Fibroblast of skin of back (primary cell): ENCODE measurements around the gene MXI1.

Experiments used
- DNase-seq: peaks from one replicate; pipeline ENCODE4 v3.0.0-alpha.2; 2013

The MXI1 gene

DNA sequence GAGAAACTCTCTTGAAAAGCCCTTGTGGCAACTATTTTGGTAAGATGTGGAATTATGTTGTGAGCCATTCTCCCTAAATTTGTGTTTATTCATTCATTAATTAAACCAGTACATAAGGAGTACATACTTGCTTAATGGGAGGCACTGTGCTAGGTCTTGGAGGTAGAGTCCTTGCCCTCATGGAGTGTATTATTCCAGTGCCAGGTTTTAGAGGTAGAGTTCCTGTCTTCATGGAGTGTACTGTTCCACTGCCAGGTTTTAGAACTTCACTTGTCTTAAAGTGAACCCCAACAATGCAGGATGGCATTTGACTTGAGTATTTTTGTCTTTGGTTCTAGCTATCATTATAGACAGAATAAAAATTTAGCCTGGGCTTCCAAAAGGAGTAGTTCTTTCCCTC lies 8.8 kb downstream of the MXI1 start:
- DNase-seq: no peak

- no peak for DNase-seq
These were observed 9.7 kb downstream of the MXI1 start for GRCh38 chr10:110216942-110217661.

DNA sequence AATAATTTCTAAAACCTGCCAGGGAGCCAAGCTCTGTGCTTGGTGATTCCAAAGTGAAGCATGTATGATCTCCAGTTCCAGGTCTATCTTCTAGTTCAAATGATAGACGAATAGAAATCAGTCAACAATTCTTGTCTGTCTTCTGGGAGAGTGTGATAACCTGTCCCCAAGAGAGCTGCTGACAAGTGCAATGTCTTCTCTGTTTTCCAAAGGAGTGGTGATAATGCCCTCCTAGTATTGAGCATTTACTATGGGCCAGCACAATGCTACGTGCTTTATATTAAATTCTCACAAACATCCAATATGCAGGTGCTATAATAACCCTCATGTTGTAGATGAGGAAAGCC lies 10.2 kb downstream of the MXI1 start:
- DNase-seq: no peak

DNA sequence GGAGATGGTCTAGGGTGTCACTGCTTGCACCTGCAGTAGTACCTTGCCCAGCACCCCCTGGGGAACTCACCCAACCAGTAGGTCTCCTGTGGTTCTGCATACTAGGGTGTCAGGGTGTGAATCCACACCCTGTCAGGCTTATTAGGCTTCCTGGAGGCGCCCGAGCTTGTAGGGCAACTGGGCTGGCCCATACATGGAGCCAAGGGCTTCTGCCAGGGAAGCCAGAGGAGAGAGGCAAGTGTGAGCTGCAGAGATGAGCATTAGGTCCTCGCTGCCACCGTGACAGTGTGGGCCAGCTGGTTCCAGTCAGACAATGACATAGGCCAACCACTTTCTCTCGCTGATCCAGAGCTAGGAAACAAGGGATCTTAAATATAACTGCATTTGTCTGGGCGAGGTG lies 11.2 kb downstream of the MXI1 start:
- no peak for DNase-seq

DNA sequence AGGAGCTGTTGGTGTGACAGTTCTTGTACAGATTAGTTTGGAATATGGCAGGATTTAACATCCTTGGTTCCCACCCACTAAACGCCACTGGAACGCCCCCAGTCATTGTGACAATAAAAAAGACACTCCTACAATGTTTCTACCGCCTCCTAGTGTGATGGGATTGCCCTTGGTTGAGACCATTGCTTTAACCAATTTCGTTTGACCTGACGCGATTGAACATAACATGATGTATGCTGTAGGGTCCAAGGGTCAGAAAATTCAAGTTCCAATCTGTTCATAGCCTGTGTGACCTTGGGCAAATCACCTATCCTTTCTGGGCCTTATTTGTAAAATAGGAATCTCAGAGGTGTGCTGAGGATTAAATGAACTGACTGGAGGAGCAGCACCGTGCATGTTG lies 12.5 kb downstream of the MXI1 start:
- no peak for DNase-seq

DNA sequence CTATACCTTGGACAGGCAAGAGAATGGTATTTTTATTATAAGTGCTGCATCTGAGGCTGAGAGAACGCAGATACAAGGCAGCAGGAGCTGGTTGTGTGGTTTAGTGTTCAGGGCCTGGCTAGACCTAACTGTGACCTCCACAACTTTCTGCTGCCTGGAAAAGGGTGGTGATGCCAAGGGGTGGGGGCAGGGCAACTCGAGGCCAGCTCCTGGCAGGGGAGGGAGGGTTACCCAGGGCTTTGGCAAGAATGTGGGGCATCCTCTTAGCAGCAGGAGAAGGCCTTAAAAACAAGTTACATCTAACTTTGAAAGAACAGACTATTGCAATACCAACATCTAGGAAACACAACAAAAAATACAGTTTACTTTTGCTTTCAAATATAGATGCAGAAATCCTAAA lies 13.0 kb downstream of the MXI1 start:
- DNase-seq: no peak

GRCh38 chr10:110221044-110221720 lies 13.8 kb downstream of the MXI1 start:
- DNase-seq: no peak

DNA sequence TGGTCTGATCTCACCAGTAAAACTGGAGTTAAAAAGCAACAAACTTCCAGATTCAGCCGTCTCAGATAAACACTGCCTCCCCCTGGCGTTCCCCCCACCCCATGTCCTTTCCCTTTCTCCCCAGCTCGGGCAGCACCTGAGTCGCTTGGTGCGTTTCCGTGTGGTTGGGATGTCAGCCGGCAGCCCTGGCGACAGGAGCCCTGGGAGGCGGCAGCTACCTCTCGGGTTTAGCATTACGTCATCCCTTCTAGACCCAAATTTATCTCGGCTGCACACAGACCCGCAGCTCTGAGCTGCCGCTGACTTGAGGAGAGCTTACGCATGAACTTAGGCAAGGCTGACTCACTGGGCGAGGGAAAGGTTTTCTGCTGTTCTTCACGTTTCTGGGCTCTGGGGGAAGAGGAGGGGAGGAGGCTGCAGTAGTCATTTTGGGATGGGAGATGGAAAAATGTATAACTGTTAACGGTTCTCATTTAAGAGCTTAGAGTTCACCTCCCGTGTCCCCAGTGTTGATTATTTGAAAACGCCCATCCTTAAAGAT lies 14.4 kb downstream of the MXI1 start:
- peak; percentile 95 for DNase-seq

GRCh38 chr10:110222641-110223297 lies 15.4 kb downstream of the MXI1 start:
- no peak for DNase-seq

GRCh38 chr10:110223298-110223925 lies 16.0 kb downstream of the MXI1 start:
- DNase-seq: no peak

- no peak for DNase-seq
These were observed 17.6 kb downstream of the MXI1 start for GRCh38 chr10:110224992-110225391.

DNA sequence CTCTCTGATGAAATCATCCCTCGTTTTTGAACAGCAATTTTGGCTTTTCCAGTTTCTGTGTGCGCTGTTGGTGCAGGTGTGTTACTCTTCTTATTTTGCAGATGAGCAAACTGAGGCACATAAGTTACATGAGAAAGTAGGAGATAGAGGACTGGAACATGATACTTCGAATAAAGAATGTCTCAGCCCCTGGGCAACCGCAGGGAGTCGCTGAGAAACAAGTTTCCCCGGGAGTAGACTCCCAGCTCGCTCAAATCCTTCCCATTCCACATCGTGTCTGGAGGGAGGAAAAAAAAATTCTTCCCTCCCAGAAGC lies 18.0 kb downstream of the MXI1 start:
- DNase-seq: no peak

DNA sequence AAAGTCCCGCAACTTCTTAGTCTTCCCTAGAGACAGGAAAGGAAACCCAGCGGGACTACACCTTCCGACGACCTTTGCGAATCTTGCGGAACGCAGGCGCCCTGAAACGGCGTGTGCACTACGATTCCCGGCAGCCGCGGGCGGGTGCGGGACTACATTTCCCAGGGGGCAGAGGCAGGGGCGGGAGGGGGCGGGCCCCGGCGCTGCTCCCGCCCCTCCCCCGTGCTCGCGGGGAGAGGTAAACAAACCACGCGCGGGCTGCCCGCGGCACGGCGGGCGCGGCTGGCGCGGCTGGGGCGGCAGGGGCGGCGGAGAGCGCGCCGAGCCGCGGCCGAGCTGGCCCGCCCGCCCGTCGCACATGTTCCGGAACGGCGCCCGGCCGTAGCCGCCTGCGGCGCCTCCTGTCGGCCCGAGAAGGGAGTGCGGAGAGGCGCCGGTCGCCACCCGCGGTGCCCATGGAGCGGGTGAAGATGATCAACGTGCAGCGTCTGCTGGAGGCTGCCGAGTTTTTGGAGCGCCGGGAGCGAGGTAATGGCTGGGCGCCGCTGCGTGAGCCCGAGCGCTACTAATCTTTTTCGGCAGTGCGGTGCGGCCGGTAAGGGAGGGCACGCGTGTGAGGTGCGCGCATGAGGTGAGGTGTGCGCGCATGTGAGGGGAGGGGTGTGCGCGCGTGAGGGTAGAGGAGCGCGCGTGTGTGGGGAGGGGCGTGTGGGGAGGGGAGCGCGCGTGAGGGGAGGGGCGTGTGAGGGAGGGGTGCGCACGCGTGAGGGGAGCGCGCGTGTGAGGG lies 18.5 kb downstream of the MXI1 start:
- peak; percentile 94 for DNase-seq

DNA sequence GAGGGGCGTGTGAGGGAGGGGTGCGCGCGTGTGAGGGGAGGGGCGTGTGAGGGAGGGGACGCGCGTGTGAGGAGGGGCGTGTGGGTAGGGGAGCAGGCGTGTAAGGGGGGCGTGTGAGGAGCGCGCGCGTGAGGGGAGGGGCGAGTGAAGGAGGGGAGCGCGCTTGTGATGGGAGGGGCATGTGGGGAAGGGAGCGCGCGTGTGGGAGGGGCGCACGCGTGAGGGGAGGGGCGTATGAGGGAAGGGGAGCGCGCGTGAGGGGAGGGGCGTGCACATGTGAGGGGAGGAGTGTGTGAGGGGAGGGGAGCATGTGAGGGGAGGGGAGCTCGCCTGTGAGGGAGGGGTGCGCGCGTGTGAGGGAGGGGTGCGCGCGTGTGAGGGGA lies 19.1 kb downstream of the MXI1 start:
- DNase-seq: peak; percentile 88

GRCh38 chr10:110226926-110227641 lies 19.7 kb downstream of the MXI1 start:
- DNase-seq: peak; percentile 30

DNA sequence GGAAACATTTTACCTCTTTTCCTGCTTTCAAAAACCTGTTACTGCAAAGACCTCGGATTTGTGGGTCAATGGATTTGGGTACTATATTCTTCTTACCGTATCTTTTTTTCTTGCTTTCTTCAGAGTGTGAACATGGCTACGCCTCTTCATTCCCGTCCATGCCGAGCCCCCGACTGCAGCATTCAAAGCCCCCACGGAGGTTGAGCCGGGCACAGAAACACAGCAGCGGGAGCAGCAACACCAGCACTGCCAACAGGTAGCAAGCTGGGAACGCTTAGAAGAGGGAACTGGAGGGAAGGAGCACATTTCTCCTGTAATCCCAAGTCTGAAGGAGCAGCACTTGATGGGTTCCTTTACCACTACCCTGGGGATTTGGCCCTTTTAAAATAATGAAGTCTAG lies 20.7 kb downstream of the MXI1 start:
- no peak for DNase-seq

DNA sequence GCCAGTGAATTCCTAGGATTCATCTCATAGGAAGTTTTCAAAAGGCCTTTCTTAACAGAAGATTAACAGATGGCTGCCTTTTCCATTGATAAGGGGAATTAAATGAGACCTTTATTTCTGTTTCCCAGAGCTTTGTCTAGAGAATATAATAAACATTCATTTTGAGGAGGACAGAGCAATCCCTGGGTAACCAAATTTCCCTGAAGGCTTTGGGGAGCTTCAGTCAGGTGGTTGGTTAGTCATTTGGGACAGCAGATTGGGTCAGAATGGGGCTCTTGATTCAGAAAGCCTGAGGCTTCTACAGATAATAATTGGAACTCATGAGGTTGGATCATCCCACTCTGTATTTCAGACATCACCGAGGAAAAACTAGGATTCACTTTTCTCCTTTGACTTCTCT lies 21.8 kb downstream of the MXI1 start:
- no peak for DNase-seq

DNA sequence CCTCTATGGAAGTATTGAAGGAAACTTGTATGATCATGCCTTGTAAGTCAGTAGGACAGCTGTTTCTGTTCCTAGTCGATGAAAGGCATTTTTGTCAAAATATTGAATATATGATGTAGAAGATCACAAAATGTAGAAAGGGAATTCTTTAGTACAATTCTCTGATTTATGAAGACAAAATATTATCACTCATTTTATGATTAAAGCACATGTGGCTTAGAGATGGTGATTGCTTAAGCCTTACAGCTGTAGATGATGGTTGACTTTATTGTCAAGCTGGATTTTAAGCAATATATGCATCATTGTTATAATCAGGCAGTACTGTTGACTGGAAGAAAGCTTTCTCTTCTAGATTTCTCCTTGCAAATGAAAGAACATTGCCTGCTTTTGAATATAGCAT lies 26.4 kb downstream of the MXI1 start:
- no peak for DNase-seq

DNA sequence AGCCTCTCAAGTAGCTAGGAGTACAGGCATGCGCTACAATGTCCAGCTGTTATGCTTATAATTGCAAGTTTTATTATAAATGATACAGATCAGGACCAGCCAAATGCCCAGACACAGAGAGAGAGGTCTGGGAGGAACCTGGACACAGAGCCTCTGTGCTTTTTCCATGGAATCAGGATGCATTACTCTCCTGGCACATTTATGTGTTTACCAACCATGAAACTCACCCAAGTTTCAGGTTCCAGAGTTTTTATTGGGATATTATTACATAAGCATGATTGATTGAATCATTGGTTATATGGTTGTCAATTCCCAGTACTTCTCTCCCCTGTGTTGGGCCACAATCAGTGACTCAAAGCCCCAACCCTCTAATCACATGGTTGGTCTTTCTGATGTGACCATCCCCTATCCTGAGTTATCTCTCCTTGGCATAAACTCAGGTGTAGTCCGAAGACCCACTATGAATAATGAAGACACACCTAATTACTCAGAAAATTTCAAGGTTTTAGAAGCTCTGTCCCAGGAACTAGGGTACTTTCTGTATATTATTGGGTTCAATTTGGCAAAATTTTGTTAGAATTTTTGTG lies 30.6 kb downstream of the MXI1 start:
- DNase-seq: no peak

DNA sequence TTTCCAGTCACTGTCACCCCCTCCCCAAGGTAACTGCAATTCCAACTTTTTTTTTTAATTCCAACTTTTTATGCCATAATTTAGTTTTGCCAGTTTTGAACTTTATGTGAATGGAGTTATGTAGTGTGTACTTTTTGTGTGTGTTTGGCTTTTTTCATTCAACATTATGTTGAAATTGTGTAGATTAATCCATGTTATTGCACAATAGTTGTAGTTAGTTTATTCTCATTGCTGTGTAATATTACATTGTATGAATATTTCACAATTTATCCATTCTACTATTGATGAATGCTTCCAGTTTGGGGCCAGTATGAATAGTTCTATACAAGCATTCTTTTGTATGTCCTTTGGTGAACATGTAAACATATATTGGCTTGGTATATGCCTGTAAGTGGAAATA lies 32.5 kb downstream of the MXI1 start:
- DNase-seq: no peak

- no peak for DNase-seq
These were observed 34.0 kb downstream of the MXI1 start for GRCh38 chr10:110241407-110241806.

- DNase-seq: no peak
These were observed 34.4 kb downstream of the MXI1 start for GRCh38 chr10:110241841-110242240.
